Stimulated activated CD8-positive, alpha-beta memory T cell treated with anti-CD3 and anti-CD28 coated beads, Interleukin-12 subunit alpha, Interleukin-12 subunit beta, amount 100 ng/mL, for 24 hours (primary cell): ENCODE measurements around the gene PROM1.

Source experiments
- DNase-seq: peaks from one replicate; pipeline ENCODE4 v3.0.0-alpha.2; 2020; ENCODE audit errors: extremely low read depth

The PROM1 gene

DNA sequence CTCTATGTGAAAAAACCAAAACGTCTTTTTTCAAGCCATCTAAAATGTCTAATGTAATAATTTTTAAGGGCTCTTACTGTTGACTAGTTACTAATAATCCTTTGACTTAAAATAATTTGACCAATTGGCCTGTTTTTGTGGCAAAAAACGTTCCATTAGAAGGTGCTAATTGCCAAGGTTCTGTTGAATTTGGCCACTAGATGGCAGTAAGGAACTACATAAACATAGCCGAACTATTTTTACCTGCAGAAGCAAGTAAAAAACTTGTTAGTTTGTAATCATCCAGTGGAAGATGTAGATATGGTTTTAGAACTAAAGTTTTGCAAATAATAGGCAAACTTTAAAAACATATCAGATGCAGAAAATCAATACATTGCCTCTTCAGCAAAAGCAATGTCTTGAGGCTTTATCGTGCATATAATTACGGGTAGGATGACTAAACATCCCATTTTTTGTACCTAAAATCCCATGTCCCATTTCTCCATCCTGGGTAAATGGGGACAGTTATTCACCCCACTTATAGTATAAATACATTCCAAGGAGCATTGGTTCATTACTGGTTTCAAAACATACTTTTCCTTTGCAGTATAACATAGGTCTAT lies 57.6 kb downstream of the PROM1 start:
- DNase-seq = no peak

GRCh38 chr4:16025268-16025667 lies 58.6 kb downstream of the PROM1 start:
- no peak for DNase-seq

DNA sequence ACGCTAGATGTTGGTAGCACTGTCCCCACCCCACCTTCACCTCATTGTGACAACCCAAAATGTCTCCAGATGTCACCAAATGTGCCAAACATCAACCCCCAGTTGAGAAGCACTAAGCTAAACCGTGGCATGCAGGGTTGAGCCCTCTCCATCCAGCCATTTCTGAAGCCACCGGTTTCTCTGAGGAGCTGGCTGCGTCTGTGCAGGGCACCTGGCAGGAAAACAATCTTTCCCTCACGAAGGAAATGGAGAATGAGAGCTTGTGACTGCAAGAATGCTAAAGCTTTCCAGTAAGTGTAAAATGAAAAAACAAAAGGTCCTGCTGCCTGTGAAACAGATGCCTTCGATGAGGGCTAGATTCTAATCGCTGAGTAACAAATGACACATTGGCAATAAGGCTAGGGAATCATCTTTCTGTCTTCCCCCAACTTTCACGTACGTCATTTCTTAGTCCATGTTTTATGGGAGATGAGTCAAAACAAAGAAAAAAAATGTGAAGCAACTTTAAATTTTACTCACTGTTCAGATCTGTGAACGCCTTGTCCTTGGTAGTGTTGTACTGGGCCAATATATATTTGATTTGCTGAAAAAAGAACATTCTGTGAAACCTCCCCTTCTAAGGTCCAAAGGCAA lies 59.9 kb downstream of the PROM1 start:
- no peak for DNase-seq

GRCh38 chr4:16021804-16022560 lies 61.8 kb downstream of the PROM1 start:
- DNase-seq = no peak

DNA sequence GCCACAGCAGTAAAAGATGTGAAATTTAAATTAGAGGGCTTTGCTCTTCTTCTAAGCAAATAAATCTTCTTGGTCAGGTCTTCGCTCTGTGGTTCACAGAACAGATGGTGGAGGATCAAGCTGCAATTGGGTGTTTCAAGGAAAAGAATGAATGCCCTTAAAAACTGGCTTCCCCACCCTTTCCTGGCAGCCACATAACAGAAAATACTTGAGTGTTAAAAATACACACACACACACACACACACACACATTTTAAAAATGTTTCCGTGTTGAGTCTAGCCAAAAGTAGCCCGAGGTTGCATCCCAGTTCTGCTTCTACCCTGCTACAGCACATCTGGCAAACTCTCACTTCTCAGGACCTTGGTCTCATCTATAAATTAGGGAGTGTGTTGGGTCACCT lies 64.2 kb downstream of the PROM1 start:
- DNase-seq = no peak

DNA sequence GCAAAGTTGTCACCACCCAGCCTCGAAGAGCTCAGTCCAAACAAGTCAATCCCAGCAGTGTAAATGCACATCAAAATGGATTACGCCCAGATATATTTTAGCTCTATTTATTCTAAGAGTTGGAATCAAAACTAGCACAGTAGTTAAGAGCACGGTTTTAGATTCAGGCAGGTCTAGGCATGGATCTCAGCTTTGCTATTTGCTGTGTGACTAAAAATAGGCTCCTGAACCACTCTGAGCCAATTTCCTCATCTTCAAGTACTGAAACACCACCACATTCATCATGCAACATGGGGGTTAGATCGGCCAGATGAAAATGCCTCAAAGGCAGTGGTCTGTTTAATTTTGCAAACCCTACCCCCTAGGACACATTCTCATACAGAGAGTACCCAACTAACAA lies 65.0 kb downstream of the PROM1 start:
- DNase-seq = no peak

DNA sequence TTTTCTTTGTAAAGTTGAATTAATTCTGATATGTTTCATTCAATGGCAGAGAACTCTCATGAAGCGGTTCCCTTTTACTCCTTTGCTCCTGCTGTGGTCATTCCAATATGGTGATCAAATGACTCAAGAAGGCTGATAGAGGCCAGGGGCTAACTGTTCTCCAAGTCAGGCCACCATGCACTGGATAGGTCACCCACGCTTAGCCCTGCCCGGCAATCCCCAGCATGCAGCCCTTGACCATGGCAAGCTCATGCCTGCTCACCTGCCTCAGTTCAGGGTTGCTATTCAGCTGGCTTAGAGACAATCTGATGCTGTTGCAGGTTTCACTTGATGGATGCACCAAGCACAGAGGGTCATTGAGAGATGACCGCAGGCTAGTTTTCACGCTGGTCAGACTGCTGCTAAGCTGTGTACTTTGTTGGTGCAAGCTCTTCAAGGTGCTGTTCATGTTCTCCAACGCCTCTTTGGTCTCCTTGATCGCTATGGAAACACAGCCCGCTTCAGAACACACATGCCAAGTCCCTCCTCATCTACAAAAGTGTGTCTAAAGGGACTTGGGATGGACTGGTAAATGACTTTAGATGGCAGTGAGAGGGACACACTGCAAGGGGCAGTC lies 65.7 kb downstream of the PROM1 start:
- no peak for DNase-seq

DNA sequence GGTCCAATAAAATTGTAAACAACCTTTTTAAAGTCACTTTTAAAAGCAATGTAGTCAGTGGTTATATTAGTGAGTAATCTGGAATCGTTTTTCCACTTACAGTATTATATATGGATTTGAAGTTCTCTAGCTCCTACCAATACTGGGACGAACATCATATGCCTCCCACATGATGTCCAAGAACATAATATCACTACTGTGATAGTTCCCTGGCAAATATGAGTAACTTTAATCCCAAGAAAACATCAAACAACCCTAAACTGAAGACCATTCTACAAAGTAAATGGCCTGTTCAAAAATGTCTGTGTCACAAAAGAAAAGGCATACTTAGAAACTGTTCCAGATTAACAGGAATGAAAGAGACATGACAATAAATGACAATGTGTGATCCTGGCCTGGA lies 67.3 kb downstream of the PROM1 start:
- no peak for DNase-seq

DNA sequence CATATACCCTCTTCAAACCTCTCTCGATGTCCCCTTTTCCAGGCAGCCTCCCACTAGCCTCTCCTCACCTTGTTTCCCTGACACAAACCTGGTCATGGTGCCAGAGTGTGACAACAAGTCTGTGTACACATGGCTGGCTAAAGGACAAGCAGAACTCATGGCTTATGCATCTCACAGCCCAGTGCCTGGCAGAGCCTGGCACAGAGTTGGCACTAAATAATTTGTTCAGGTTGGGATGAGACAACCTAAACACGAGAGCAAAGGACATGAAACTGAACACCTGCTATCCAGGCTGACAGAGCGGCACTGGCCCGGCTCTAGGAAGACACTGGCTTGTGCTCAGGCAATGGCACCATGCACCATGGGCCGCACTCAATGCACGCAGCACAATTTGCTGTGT lies 72.7 kb downstream of the PROM1 start:
- no peak for DNase-seq

- DNase-seq = no peak
These were observed 74.7 kb downstream of the PROM1 start for GRCh38 chr4:16009153-16009552.

- DNase-seq = no peak
These were observed 76.2 kb downstream of the PROM1 start for GRCh38 chr4:16007471-16008095.

- no peak for DNase-seq
These were observed 76.9 kb downstream of the PROM1 start for GRCh38 chr4:16006771-16007446.

DNA sequence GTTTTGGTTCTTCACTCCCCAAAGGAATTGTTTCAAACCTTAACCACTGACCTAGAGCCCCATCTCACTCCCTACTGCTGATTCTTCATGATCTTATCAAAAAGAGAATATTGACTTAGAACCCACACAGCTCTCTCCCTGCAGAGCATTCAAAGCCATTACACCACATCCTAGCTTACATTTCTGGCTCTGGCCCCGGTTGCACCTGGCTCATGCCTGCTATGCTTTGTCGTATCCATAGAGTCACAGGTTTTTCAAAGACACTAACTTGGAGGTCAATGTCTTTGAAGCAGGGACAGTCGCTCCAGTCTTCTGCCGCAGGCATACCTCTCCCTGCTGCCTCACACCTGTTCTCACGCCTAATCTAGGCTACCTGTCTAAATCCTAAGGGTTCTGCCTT lies 78.1 kb downstream of the PROM1 start:
- no peak for DNase-seq

DNA sequence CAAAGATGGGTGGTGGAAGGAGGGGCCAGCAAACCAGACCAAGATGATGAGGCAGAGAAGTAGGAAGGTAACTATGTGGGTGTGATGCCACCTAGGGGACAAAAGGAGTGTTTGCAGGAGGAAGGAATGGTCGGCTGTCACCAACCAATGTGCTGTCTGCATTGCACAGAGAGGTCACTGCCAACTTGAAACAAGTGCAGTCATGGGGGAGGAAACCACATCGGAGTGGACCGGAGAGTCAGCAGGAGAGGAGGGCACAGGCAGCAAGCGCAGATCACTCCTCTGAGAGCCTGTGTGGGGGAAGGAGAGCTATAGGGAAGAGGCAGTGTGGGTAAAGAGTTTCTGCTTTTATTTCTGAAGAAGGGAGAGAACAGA lies 82.4 kb downstream of the PROM1 start:
- peak; percentile 8 for DNase-seq

DNA sequence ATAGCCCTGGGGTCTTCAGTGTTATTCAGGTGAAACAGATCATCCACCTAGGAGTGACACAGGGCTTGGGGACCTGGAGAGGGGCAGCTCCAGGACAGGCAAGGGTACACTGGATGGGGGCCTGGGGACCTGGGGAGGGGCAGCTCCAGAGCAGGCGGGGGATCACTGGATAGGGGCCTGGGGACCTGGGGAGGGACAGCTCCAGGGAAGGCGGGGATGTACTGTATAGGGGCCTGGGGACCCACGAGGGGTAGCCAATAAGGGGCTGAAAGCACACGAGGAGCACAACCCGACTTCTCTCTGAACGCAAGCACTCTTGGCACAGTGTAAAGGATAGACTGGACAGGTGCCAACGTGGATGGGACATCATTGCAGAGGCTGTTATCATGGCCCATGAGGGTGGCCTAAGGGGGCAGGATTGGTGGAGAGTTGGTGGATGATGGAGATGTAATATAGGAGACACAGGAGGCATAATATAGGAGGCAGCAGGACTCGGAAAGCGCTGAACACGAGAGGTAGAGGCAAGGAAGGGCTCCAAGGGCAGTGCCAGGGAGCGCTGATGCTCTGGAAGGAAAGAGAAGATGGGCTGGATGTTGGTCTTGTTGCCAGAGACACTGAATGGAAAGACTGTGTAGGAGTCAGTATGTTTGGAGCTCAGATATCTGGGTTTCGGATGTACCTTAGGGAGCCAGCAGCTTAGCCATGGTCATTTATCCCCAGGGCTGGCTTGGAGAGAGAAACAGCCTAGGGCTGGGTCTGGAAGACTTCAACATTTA lies 82.9 kb downstream of the PROM1 start:
- DNase-seq = no peak

GRCh38 chr4:15996773-15997172 lies 87.0 kb downstream of the PROM1 start:
- DNase-seq = no peak

GRCh38 chr4:15995826-15996225 lies 88.0 kb downstream of the PROM1 start:
- no peak for DNase-seq

DNA sequence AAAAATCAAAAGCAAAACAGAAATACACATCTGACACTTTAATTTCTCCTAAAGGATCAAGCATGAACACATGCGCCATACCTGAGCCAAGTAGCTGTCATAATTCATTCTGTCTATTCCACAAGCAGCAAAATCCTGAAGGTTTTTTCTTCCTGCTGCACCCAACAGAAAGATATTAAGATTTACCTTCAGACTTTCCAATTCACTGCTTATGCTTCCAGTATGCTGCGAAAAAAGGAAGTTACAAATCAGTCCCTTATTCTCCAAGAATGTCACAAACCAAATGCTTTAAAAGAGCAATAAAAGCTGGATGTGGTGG lies 91.7 kb downstream of the PROM1 start:
- DNase-seq = no peak

GRCh38 chr4:15990570-15991285 lies 93.1 kb downstream of the PROM1 start:
- DNase-seq = no peak

- DNase-seq = no peak
These were observed 94.4 kb downstream of the PROM1 start for GRCh38 chr4:15989424-15989823.

- DNase-seq = no peak
These were observed 95.6 kb downstream of the PROM1 start for GRCh38 chr4:15988222-15988621.
